HG02970 (cell line): Measurements from ENCODE around the gene GTF3C5.
"Not testable (repeated sequence)": the region's sequence is repeated elsewhere in the genome, so short reads cannot be mapped to it uniquely, and the experiment has no call there.

Source experiments
- ATAC-seq: cut with Tn5 transposase; IDR thresholded peaks from one replicate; pipeline ENCODE4 v1.9.1; 2021; ENCODE audit warnings: mild to moderate bottlenecking, moderate library complexity, moderate number of reproducible peaks; ENCODE audit not compliant: unreplicated experiment, low FRiP score

GTF3C5 gene, protein sequence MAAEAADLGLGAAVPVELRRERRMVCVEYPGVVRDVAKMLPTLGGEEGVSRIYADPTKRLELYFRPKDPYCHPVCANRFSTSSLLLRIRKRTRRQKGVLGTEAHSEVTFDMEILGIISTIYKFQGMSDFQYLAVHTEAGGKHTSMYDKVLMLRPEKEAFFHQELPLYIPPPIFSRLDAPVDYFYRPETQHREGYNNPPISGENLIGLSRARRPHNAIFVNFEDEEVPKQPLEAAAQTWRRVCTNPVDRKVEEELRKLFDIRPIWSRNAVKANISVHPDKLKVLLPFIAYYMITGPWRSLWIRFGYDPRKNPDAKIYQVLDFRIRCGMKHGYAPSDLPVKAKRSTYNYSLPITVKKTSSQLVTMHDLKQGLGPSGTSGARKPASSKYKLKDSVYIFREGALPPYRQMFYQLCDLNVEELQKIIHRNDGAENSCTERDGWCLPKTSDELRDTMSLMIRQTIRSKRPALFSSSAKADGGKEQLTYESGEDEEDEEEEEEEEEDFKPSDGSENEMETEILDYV

GRCh38 chr9:133030317-133031129, at the start of gene GTF3C5:
Gene GTF3C5, plus strand, starts transcription at chr9:133030997. Its CDS starts 15 bp downstream, at chr9:133031012.
- ATAC-seq: peak; percentile 94

DNA sequence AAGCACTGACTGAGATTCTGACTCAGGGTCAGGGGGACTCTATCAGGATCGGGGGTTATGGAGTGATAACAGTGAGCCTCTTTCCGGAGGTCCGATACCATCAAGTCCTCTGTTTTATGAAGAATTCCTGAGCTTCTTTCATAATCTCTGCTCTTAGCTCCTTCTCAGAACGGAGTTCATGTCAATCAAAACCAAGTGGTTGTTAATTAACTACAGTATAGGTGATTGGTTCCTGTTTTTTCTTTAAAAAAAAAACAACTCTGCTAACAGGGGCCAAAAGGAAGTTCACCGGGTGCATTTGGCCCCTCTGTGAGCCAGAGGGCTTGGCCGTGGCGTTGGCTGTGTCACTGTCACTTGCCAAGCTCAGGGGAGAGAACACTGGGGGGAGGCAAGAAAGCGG, 48.3 kb upstream of the GTF3C5 start:
- ATAC-seq: peak; percentile 50

DNA sequence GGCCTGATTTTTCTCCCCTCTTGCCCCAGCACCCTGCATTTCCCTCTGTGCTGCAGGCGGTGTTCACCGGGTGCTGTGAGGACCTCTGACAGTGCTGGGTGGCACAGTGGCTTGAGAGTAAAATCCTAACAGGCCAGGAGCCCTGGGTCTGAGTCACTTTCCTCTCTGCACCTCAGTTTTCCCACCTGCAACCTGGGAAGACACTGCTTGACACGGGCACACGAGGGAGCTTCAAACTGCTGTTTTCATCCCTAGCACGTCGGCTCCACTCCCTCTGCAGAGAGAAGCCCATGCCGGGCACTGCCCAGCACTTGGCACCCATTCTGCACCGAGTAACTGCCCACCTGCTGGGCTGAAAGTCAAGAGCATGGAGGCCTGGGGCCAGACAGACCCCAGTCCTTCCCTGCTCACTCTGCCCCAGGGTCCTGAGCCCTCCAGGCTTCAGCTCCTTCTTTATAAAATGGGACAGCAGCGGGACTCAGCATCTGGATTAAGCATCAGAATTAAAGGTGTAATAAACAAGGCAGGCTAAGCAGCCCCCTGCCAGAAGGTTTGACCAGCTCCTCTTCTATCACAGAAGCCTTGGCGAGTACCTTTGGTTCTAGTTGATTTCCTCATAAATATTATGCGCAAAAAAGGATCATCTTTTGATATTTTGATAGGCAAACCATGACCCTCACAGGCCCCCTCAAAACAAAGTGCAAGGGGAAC, 47.2 kb upstream of the GTF3C5 start:
- no peak for ATAC-seq

GRCh38 chr9:132984202-132985070, 46.4 kb upstream of the GTF3C5 start:
- no peak for ATAC-seq

DNA sequence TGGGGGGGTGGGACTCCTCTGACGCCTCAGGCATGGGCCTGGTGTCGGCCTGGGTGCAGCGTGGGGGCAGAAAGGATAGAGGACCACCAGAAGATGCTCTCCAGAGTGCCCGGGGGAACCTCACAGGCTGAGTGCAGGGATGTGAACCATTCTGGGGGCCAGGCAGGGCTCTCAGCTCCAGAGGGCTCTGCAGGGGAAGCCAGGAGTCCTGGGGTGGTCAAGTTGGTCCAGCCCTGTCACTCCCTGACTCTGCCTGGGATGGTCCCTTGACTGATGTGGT, 45.8 kb upstream of the GTF3C5 start:
- ATAC-seq: no peak

- ATAC-seq: no peak
Measured at GRCh38 chr9:132985489-132985888, 45.3 kb upstream of the GTF3C5 start.

DNA sequence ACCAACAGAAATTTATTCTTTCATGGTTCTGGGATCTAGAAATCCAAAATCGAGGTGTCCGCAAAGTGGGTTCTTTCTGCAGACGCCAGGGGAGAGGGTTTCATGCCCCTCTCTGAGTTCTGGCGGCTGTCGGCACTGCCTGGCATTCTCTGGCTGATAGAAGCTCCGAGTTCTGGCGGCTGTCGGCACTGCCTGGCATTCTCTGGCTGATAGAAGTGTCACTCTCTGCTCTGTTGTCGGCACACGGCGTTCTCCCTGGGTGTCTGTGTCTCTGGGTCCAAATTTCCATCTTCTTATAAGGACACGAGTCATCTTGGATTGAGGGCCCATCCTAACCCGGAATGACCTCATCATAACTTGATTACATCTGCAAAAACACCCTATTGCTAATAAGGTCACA, 44.7 kb upstream of the GTF3C5 start:
- no peak for ATAC-seq

GRCh38 chr9:132986640-132987620, 43.9 kb upstream of the GTF3C5 start:
- no peak for ATAC-seq

DNA sequence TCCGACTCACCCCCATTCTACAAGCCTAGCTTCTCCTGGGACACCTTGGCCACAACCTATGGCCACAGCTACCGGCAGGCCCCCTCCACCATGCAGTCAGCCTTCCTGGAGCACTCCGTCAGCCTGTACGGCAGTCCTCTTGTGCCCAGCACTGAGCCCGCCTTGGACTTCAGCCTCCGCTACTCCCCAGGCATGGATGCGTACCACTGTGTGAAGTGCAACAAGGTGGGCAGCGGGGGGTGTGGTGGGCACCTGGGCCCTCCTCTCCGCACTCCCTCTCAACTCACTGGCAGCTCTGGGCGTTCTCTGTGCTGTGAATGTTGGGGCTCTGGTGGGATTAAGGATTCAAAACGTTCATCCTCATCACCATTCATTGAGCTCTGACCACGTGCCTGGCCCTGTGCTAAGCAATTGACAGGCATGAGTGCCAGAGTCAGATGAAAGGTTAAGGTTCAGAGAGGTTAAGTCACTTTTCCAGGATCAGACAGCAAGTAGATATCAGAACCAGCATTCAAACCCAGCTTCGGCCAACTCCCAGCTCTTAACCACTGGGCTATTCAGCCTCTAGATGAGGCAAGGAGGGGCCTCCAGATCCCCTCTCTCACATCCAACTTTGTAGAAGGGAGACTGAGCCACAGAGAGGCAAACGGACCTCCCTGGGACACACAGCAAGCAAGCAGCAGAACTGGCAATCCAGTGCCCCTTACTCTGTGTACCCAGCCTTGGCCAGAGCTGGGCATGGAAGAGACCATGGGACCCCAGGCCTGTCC, 42.4 kb upstream of the GTF3C5 start:
- no peak for ATAC-seq

- no peak for ATAC-seq
Measured at GRCh38 chr9:132989014-132989310, 41.8 kb upstream of the GTF3C5 start.

DNA sequence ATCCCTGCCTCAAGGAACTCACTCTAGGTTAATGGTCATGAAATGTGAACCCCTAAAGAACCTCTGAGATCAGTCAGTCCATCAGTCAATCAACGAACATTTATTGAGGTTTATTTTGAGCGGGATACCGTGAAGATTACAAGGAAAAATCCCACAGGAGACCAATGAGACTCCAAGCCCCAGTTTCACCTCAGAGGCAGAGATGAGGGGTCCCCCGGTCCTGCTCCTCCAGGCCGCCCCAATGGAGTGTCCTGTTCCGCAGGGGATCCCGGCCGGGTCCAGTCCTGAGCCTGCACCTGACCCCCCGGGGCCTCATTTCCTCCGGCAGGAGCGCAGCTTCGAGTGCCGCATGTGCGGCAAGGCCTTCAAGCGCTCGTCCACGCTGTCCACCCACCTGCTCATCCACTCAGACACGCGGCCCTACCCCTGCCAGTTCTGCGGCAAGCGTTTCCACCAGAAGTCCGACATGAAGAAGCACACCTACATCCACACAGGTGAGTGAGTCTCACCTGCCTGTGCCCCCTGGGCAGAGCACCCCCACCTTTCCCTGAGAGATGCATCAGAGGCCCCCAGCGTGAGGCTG, 41.3 kb upstream of the GTF3C5 start:
- ATAC-seq: no peak

DNA sequence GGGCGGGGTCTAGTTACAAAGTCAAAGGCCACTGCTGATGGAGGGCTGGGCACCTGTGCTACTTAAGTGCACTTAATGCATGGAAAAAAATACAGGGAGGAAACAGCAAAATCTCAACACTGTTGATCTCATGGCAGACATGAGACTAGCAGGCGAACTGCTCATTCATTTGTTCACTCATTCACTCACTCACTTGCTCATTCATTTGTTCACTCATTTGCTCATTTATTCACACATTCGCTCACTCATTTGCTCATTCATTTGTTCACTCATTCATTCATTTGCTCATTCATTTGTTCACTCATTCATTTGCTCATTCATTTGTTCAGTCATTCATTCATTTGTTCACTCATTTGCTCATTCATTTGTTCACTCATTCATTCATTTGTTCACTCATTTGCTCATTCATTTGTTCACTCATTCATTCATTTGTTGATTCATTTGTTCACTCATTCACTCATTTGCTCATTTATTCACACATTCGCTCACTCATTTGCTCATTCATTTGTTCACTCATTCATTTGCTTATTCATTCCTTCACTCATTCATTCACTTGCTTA, 40.7 kb upstream of the GTF3C5 start:
- ATAC-seq: not testable (repeated sequence)

DNA sequence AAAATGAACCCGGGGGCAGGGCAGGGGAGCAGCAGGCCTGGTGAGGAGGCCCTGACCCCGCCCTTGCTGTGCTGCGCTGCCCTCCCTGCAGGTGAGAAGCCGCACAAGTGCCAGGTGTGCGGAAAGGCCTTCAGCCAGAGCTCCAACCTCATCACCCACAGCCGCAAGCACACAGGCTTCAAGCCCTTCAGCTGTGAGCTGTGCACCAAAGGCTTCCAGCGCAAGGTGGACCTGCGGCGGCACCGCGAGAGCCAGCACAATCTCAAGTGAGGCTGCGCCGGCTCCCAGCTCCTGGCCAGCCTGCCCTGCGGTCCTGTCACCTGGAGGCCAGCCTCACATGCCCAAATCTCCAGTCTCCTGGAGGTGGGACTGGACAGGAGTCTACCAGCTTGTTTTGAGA, 40.0 kb upstream of the GTF3C5 start:
- no peak for ATAC-seq

GRCh38 chr9:132991351-132992300, 39.2 kb upstream of the GTF3C5 start:
- ATAC-seq: no peak

DNA sequence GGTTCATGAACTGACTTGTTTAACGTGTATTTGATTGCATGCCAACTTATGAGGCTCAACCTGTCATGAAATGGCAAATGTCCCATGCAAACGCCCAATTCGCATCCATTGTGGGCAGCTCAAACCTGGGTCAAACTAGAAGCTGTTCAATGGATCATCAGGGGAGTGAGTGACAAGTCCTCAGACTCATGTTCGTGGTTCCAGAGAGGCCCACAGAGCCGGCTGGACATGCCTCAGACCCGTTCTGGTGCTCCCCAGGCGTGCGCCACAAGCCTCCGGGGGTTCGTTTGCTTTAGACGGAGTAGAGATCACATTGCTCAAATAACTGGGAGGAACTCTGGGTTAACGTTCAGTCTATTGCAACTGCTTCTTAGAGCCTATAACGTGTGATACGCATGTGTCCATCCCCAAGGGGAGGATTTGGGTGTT, 37.3 kb upstream of the GTF3C5 start:
- ATAC-seq: no peak

- peak; percentile 49 for ATAC-seq
Measured at GRCh38 chr9:132994410-132995120, 36.2 kb upstream of the GTF3C5 start.
